ENCODE results near the gene SMIM41. TPM values are rescaled to one million over a fixed set of nuclear protein-coding genes. Genes with fewer than 3 reads are reported as not detected.
A peak's percentile ranks its signal among the peaks of the same experiment; 100 is the strongest.

Gene SMIM41
- total RNA-seq, 1 donor from 2014 or later, result 7.9 TPM

DNA sequence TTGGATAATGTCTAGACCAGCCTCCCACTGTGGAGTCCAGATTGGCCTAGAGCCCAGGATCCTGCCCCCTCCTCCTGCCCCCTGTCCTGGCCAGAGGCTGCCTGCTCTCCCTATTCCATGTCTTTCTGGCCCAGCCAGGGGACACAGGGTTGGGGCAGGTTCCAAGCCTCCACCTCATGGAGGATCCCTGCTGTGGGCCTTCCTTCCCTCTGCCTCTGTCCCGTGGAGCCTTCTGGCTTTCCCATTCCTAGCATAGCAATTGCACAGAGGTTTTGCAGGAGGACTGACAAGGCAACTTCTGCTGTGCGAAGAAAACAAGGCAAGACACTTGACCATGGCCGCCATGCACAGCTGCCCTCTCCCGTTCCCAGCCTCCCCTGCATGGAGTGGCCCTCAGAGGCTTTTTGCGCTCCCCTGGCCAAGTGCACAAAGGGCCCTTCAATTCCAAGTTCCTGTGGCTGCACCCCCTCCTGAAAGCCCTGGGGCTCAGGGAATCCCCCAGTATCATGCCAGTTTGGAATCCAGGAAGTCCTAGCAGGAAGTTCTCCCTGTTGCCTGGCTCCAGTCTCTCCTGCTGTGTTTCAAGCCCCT, 70.2 kb downstream of the SMIM41 start:
- H3K36me3 ChIP-seq, result no peaks in the 10 kb centered on the region
- peak overlapping the region; percentile 80 to 84 for H3K27ac ChIP-seq
- DNase-seq (ENCODE audit: low spot score in 2 of 2), result no peak
- H3K9me3 ChIP-seq, result no peaks in the 10 kb centered on the region
- H3K4me1 ChIP-seq, result peaks cover 7 to 37% of the 10 kb centered on the region in 2 donors
- no peaks in the 10 kb centered on the region for H3K27me3 ChIP-seq
- TF ChIP-seq, protein P1, sequence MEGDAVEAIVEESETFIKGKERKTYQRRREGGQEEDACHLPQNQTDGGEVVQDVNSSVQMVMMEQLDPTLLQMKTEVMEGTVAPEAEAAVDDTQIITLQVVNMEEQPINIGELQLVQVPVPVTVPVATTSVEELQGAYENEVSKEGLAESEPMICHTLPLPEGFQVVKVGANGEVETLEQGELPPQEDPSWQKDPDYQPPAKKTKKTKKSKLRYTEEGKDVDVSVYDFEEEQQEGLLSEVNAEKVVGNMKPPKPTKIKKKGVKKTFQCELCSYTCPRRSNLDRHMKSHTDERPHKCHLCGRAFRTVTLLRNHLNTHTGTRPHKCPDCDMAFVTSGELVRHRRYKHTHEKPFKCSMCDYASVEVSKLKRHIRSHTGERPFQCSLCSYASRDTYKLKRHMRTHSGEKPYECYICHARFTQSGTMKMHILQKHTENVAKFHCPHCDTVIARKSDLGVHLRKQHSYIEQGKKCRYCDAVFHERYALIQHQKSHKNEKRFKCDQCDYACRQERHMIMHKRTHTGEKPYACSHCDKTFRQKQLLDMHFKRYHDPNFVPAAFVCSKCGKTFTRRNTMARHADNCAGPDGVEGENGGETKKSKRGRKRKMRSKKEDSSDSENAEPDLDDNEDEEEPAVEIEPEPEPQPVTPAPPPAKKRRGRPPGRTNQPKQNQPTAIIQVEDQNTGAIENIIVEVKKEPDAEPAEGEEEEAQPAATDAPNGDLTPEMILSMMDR (IDR thresholded peaks at IDR 0.05), result no peak
- no peak overlapping the region for H3K4me3 ChIP-seq
- intact Hi-C loops (cut with DNase I), result loop anchor here (5.0 to 10.0 kb wide), 3 partner anchors 117 to 855 kb away; partner anchors contain the start of gene EIF4B

DNA sequence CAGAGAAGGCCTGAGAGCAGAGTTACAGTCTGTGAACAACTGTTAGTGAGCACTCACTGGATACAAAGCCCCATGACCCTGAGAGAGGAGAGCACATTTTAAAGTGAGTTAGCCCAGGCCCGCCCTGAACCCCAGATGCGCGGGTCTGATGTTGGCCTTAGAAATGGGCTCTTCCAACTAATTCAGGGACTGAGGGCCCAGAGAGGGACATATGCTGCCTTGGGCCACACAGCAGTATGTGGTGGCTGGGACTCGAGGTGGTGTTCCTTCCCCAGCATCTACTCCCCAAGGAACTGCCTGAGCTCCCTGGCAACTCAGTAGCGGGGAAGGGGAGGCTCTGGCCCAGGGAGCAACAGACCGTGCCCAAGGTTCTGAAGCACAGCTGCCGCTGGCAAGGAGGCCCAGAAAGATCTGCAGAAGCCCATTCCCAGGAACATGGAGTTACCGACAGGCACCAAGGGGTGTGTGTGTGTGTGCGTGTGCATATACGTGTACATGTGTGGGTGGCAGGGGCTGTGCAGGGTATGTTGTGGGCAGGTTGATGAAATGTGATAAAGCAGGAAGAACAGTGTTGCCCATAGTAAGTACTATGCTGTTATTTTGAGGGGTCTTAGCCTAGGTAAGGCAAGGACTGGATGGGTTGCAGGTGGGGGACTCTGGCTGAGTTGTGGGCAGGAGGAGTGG, 71.8 kb downstream of the SMIM41 start:
- Histone ChIP-seq H3K4me3 (no peak overlapping the region), H3K4me1 (peaks cover 7 to 37% of the 10 kb centered on the region in 2 donors), H3K9me3 (no peaks in the 10 kb centered on the region), H3K36me3 (no peaks in the 10 kb centered on the region), H3K27me3 (no peaks in the 10 kb centered on the region), H3K27ac (peak overlapping the region; percentile 21 to 84)
- TF ChIP-seq, protein P1 (IDR thresholded peaks at IDR 0.05), result no peak
- intact Hi-C loops (cut with DNase I), result no loop called here
- no peak for DNase-seq (ENCODE audit: low spot score in 2 of 2)

DNA sequence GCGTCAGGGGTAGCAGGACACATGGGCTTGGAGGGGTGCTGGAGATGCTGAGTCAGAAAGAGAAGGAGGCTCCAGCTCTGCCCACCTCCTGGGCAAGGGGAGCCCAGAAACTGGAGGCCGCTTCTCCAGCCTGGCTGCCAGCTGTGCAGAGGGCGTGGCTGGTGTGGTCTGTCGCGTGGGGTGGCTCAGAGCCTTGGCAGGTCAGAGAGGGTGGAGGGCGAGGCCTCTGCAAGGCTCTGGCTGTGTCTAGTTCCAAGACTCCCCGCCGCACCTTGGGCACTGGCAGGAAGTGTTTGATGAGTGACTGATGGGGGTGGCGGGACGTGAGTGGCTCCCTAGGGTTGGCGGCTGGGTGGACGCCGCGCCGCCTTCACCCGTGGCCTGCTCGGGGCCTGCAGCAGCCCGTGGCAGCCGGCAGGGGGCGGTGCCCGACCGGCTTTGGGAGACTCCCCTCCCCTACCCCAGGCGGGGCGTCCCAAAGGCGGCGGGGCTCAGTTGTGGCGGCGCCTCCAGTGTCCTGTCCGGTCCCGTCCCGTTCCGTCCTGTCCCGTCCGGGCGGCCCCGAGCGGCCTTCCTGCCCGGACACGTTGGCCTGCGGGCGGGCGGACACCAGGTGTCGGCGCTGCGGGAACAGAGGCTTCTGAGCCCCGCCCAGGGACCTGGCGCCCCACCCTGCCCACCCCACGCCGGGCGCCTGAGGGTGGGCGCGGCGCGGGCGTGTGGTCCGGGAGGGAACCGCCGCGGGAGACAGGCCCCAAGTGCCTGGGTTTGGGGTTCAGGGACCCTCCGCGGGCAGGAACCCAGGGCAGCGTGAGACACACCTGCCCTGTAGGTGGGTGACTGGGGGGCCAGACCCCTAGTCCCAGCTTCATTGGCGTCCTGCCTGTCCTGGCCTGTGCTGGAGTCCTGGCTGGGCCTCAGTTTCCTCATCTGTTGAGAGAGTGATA, 72.6 kb downstream of the SMIM41 start:
- no peaks in the 10 kb centered on the region for H3K36me3 ChIP-seq
- DNase-seq (ENCODE audit: low spot score in 2 of 2), result peak in 1 of 2 donors; percentile 85
- H3K9me3 ChIP-seq, result no peaks in the 10 kb centered on the region
- intact Hi-C loops (cut with DNase I), result no loop called here
- TF ChIP-seq, protein P1 (IDR thresholded peaks at IDR 0.05), result peak; percentile 91 to 96 (median 96)
- no peaks in the 10 kb centered on the region for H3K27me3 ChIP-seq
- peaks cover 5 to 28% of the 10 kb centered on the region in 2 donors for H3K4me1 ChIP-seq
- peak overlapping the region; percentile 21 to 48 for H3K27ac ChIP-seq
- H3K4me3 ChIP-seq, result peak overlapping the region; percentile 55 to 58

DNA sequence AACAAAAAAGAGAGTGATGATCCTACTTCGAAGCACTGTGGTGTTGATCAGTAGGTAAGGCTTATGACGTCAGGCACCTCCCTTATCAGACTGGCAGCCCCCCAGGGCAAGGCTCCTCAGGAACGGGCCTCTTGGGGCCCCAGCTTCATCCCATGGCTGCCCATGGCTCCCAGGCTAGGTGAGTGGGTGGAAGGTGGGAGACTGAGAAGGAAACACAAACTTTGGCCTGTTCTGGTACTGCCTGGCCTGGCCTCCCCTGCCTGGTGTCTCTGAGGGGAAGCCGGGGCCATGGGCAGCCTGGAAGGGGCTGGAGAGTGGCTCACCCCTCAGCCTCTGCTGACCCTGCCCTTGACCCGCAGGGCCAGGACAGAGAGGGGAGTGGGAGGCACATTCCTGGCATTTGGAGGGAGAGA, 73.4 kb downstream of the SMIM41 start:
- TF ChIP-seq, protein P1 (IDR thresholded peaks at IDR 0.05), result no peak
- no peaks in the 10 kb centered on the region for H3K27me3 ChIP-seq
- H3K4me3 ChIP-seq, result no peak overlapping the region
- no peaks in the 10 kb centered on the region for H3K9me3 ChIP-seq
- DNase-seq (ENCODE audit: low spot score in 2 of 2), result no peak
- intact Hi-C loops (cut with DNase I), result no loop called here
- no peaks in the 10 kb centered on the region for H3K36me3 ChIP-seq
- no peak overlapping the region for H3K27ac ChIP-seq
- peaks cover under 1 to 24% of the 10 kb centered on the region in 2 donors for H3K4me1 ChIP-seq

DNA sequence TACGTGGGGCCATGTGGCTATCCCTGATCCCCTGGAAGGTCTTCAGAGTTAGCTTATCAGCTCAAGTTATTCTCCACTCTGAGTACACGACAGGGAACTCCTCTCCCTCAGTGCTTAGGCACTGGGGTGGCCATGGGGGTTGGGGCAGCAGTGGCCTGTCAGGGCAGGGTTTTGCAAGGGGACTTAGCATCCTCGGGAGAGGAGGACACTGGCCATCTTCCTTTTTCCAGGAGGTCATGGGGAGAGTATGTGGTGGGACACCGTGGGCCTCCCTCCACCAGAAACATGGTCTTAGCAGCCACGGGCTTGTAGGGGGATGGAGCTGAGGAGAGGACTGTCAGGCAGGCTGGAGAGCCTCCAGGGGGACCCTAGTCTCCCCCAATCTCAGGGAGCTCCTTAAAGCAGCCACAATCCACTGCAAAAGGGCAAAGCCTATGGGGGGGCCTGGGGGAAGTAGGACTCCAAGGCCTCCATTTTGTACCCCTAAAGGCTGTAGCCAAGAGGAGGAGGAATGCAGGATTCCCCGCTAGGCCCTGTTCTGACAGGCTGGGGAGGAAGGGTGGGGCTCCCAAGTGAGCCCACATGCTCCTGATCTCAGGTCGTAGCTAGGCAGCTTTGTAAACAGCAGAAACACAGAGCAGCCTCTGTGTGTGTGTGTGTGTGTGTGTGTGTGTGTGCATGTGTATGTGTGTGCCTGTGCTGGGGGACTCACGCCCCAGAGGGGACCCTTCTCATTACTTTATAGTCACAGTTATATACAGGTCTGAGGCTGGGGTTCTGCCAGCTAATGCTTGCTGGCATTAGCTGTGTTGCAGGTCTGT, 75.8 kb downstream of the SMIM41 start:
- Histone ChIP-seq H3K4me1 (peaks cover 0 to 6% of the 10 kb centered on the region in 2 donors), H3K27me3 (no peaks in the 10 kb centered on the region), H3K36me3 (no peaks in the 10 kb centered on the region), H3K27ac (no peak overlapping the region), H3K4me3 (no peak overlapping the region), H3K9me3 (no peaks in the 10 kb centered on the region)
- no peak for DNase-seq (ENCODE audit: low spot score in 2 of 2)
- intact Hi-C loops (cut with DNase I), result loop anchor here (5.0 kb wide), 1 partner anchor 217 kb away; no protein-coding TSS in a partner anchor
- TF ChIP-seq, protein P1 (IDR thresholded peaks at IDR 0.05), result no peak

Measured in ascending aorta (tissue), 2 donors.